GM18858 (cell line): ENCODE results near the gene ILKAP.
A peak's percentile ranks its signal among the peaks of the same experiment; 100 is the strongest.

ENCODE experiments used
- ATAC-seq: cut with Tn5 transposase; IDR thresholded peaks from one replicate; pipeline ENCODE4 v1.9.1; 2021; ENCODE audit not compliant: unreplicated experiment

Gene ILKAP, protein sequence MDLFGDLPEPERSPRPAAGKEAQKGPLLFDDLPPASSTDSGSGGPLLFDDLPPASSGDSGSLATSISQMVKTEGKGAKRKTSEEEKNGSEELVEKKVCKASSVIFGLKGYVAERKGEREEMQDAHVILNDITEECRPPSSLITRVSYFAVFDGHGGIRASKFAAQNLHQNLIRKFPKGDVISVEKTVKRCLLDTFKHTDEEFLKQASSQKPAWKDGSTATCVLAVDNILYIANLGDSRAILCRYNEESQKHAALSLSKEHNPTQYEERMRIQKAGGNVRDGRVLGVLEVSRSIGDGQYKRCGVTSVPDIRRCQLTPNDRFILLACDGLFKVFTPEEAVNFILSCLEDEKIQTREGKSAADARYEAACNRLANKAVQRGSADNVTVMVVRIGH

GRCh38 chr2:238203094-238203972, at the start of gene ILKAP:
TSS of gene ILKAP (minus strand) at chr2:238203695. CDS start at chr2:238203553, 142 bp downstream.
- ATAC-seq, result peak; percentile 78

- no peak for ATAC-seq
Observed at GRCh38 chr2:238252766-238253630, 49.5 kb upstream of the ILKAP start.

DNA sequence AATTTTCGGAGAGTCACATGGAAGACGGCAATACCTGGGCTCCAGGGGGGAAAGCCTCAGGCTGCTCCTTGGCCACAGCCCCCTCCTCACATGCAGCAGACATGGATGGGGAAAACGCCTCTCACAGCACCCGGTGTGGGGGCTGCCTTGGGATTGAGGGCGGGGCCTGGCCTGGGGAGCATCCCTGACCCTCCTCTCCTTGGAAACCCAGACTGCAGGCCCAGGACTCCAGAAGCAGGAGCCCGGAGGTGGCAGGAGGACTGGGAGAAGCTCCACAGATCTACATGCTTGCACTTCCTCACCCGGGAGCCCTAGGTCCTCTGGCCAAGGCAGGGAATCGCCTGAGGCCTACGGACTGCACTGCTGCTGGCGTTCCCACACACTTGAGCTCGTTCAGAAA, 48.5 kb upstream of the ILKAP start:
- no peak for ATAC-seq

DNA sequence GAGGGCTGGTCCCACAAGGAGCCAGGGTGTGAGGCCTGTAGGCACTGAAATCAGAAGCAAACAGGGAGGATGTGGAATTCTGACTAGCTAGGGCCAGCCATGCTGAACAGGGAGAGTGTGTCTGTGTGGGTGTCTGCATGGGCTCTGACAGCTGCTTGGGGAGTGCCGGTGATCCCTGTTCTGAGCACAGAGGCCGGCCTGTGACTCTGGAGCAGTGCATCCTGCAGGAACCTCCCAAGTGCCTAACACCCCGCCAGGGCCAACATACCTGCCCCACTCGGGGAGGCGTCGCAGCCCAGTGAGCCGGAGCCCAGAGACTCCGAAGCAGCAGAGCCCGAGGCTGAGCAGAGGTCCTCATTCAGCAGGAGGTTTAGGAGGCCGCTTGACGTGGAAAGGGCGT, 47.8 kb upstream of the ILKAP start:
- no peak for ATAC-seq

DNA sequence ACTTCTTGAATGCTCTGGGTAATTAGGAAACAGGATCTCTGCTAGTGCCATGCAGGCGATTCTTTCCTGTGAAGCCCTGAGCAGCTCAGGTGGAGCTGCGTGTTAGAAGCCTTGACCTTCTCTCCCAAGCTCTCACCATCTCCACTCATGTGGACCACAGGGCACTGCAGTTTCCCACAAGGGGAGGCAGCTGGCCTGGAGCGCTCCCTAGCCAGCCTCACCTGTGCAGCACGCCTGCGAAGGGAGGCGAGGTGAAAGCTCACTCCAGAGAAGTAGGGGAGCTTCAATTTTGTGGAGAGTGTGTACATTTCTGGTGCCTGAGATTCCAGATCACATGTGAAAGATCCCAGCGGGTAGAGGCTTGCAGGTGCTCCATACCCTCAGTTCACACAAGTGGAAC, 47.4 kb upstream of the ILKAP start:
- ATAC-seq, result no peak

DNA sequence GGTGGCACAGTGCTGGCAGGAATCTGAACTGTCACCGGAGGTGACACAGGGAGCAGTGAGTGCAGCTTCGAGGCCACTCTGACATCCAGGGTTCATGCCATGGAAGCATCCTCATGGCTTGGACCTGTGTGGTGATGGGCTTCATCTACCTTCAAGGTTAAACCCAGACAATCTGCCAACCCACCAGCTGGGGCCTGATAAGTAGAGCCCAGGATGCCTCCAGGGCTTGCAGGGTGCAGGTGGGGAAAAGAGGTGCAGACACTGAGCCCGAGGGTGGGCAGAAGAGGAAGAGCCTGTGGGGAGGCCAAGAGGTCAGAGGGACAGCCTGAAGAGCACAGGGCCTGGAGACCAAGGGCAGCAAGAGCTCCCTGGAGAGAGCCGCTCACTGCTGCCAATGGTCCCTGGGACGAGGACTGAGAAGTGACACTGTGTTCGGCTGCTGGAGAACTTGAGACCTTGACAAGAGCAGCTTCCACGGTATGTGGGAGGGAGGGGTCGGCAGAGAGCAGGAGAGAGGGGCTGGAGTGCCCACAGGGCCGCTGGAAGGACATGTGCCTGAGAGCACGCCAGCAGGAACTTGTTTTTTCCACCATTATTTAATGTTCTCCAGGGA, 44.5 kb upstream of the ILKAP start:
- no peak for ATAC-seq

DNA sequence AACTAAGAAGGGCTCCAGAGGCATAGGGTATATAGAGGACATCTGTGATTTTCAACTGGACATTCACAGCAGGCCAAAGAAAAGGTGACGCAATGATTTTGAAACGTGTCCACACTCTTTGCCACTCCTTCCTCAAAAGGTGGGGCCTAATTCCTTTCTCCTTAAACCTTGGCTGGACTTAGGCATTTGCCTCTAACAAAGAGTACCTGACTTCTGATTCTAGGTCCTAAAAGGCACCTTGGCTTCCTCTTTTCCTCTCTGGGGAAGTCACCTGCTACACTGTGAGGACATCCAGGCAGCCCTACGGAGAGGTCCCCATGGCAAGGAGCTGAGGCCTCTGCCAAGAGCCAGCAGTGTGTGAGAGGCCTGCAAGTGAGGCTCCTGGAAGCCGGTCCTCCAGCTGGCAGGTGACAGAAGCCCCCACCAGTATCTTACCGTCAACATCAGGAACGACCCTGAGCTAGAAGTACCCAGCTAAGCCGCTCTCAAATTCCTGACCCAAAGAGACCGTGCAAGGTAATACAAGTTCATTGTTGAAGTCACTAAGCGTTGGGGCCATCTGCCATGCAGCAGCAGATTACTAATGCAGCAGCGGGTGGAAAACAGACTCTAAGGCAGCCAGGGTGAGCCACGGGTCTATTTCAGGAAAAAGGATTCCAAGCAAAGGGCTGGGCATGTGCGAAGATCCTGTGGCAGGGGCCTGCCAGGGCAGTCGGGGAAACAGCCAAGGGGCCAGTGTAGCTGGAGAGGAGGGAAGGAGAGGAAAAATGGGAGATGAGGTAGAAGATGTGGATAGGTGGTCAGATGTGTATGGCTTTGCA, 43.7 kb upstream of the ILKAP start:
- ATAC-seq, result no peak

DNA sequence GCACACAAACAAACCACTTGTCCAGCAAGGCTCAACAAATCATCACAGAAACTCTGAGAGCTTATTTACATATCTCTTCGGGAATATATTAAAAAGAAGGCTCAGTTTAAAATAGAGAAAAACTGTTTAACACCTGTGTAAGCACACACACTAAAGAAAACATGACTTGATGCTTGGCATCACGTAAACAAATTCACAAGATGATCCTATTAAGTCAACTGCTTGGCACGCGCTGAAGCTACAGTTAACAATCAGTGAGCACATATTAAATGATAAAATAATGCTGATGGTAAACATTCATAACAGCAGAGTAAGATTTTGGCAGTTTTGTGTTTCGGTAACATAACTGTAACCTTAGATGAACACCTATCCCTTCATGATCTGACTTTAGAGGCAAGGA, 40.7 kb upstream of the ILKAP start:
- ATAC-seq, result no peak

DNA sequence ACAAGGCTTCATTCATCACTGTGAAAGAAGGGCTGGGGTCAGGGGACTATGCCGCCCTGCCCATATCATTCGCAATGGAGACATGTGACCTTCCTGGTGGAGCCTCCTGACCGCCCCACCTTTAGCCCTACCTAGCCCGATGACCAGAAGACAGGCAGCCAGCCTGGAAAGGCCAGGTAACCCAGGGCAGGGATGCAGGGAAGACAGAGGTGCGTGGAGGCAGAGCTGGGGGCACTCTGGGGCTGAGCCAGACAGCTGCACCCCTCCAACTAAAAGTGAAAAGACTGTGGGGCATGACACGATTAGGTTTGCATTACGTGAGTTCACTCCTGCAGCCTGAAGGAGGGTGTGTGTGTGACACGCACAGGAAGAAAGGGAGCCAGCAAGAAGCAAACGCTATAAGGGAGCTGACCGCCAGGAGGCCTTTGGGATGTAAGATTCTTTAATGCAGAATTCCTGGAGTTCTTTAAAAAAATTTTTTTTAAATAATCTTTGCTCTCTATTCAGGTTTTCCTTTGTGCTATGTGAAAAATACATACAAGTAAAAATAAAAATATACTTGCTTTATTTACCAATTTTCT, 40.1 kb upstream of the ILKAP start:
- ATAC-seq, result no peak

- no peak for ATAC-seq
Observed at GRCh38 chr2:238242731-238243495, 39.4 kb upstream of the ILKAP start.

- no peak for ATAC-seq
Observed at GRCh38 chr2:238241970-238242369, 38.5 kb upstream of the ILKAP start.

DNA sequence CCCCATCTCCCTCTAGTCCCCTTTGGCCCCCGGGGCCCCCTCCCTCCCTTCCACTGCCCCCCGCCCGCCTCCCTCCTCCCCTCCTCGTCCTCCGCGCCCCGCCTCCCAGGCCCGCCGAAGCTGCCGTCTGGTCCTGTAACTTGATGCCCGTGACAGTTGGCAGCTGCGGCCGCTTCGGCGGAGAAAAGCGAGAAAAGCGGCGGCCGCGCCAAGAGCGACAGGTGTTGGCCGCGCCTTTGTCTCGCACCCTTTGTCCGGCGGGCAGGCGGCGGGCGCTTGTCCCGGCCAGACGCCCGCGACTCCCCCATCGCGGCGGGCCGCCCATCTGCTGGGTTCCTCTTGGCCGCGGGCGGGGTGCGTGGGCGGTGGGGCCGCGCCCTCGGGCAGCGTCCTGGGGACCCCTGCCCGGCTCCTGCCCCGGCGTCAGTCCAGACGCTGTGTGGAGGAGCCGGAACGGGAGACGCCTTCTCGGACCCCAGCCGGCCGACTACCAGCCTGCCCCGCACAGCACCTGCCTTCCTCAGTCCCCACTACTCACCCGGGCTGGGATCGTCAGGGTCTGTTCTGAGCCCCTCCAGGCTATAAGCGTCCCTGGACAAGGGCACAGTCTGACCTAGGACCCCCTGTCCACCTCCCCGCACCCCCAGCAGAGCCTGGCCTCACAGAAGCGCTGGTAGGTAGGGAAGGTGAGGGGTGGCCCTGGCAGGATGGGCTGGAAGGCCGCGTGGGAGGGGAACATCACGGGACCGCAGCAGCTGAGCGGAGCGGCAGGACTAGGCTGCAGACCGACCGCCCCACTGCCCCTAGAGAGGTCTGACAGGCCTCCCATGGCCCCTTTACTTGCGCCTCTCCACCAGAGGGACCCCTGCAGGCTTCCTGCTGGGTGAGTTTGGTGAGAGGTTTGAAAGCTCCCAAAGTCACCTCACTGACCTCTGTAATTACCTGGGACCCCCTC, 37.5 kb upstream of the ILKAP start:
- ATAC-seq, result no peak

GRCh38 chr2:238239863-238240756, 36.6 kb upstream of the ILKAP start, which contains the start of gene HES6:
TSS of gene HES6 (minus strand) at chr2:238240038. CDS start at chr2:238239905, 133 bp downstream.
- ATAC-seq, result peak; percentile 72

DNA sequence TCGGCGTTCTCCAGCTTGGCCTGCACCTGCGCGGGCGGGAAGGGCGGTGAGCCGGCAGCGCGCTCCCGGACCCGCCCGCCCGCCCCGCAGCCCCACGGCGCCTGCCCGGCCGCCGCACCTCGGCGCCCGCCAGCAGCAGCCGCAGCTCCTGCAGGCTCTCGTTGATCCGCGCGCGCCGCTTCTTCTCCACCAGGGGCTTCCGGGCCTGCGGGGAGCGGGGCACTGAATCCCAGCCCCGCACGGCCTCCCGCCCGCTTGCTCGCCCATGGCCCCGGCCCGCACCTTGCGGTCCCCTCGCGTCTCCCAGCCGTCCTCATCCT, 36.0 kb upstream of the ILKAP start:
- ATAC-seq, result peak; percentile 13

DNA sequence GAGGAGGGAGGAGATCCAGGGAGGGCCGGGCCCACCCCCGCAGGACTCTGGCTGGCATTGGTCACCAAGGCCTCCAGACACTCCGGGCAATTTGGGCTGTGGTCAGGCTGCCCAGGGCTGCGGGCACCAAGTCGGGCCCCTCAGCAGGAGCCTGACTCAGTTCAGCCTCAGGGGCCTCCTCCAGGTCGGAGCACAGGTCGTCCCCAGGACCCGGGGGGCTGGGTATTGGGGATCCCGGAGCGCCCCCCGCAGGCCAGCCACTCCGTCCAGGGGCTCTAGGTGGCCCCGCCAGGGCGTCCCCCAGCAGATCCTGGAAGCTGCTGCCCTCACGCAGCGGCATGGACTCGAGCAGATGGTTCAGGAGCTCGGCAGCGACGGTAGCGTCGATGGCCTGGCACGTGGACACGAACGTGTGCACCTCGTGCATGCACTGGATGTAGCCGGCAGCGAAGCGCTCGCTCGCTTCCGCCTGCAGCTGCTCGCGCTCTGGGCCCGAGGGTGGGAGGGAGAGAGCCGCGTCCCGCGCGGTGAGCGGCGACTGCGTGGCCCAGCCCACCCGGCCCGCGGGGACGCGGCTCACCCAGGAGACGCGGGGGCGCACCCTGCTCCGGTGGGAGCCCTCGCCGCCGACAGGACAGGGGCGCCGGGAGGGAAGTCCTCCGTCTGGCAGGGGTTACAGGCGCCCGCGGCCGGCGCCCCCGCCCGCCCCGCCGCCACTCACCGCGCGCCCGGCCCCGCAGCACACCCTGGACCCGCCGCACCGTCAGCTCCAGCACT, 35.5 kb upstream of the ILKAP start:
- no peak for ATAC-seq

DNA sequence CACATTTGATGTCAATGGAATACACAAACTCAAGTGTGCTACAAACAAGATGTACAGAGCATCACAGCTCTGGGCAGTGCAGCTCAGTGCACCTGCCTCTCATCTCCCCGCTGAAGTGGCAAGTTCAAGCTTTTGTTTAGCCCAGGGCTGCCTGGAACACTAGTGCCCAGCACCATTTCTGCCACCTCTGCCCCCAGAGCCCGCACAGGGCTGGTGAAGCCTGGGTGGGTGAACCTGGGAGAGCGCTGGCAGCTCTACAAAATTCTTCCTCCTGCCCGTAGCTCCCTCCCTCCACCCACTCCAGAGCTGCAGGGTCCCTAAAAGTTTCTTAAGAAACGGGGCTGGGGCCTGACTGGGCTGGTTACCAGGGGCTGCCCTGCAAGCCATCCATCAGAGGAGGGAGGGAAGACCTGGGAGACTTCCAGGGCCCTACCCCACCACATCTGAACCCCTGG, 34.8 kb upstream of the ILKAP start:
- ATAC-seq, result no peak
